ENCODE results near the gene B4GALNT1.
"Not testable (repeated sequence)": the region's sequence is repeated elsewhere in the genome, so short reads cannot be mapped to it uniquely, and the experiment has no call there.

B4GALNT1 gene

GRCh38 chr12:57658890-57659289 lies 25.9 kb upstream of the B4GALNT1 start:
- peaks cover 21% of the 10 kb centered on the region for H3K27me3 ChIP-seq (ENCODE audit: insufficient read depth, low read length)
- no peaks in the 10 kb centered on the region for H3K79me2 ChIP-seq (ENCODE audit: control insufficient read depth, insufficient read depth, low read length, unreplicated experiment)
- H3K27ac ChIP-seq (ENCODE audit: low read depth, low read length) = no peak overlapping the region
- H3K4me1 ChIP-seq (ENCODE audit: control insufficient read depth, insufficient read depth, low read length, unreplicated experiment) = no peaks in the 10 kb centered on the region
- no peak overlapping the region for H2AFZ ChIP-seq (ENCODE audit: low read length, unreplicated experiment)
- H3K36me3 ChIP-seq (ENCODE audit: insufficient read depth, low read length) = no peaks in the 10 kb centered on the region
- no peak overlapping the region for H3K4me3 ChIP-seq (ENCODE audit: low read depth, low read length)

- Histone ChIP-seq H3K79me2 (ENCODE audit: control insufficient read depth, insufficient read depth, low read length, unreplicated experiment) (no peaks in the 10 kb centered on the region), H3K36me3 (ENCODE audit: insufficient read depth, low read length) (no peaks in the 10 kb centered on the region), H3K4me3 (ENCODE audit: low read depth, low read length) (no peak overlapping the region), H3K27me3 (ENCODE audit: insufficient read depth, low read length) (peaks cover 25% of the 10 kb centered on the region), H3K27ac (ENCODE audit: low read depth, low read length) (no peak overlapping the region), H3K4me1 (ENCODE audit: control insufficient read depth, insufficient read depth, low read length, unreplicated experiment) (no peaks in the 10 kb centered on the region), H2AFZ (ENCODE audit: low read length, unreplicated experiment) (no peak overlapping the region)
Observed at GRCh38 chr12:57657744-57658143, 24.7 kb upstream of the B4GALNT1 start.

GRCh38 chr12:57656408-57656807 lies 23.4 kb upstream of the B4GALNT1 start:
- H3K4me3 ChIP-seq (ENCODE audit: low read depth, low read length); H3K79me2 ChIP-seq (ENCODE audit: control insufficient read depth, insufficient read depth, low read length, unreplicated experiment); H3K27ac ChIP-seq (ENCODE audit: low read depth, low read length); H2AFZ ChIP-seq (ENCODE audit: low read length, unreplicated experiment); H3K4me1 ChIP-seq (ENCODE audit: control insufficient read depth, insufficient read depth, low read length, unreplicated experiment); H3K36me3 ChIP-seq (ENCODE audit: insufficient read depth, low read length): not testable (repeated sequence)
- peaks cover 25% of the 10 kb centered on the region for H3K27me3 ChIP-seq (ENCODE audit: insufficient read depth, low read length)

- Histone ChIP-seq H2AFZ (ENCODE audit: low read length, unreplicated experiment) (no peak overlapping the region), H3K27ac (ENCODE audit: low read depth, low read length) (no peak overlapping the region), H3K36me3 (ENCODE audit: insufficient read depth, low read length) (no peaks in the 10 kb centered on the region), H3K79me2 (ENCODE audit: control insufficient read depth, insufficient read depth, low read length, unreplicated experiment) (no peaks in the 10 kb centered on the region), H3K27me3 (ENCODE audit: insufficient read depth, low read length) (peaks cover 25% of the 10 kb centered on the region), H3K4me3 (ENCODE audit: low read depth, low read length) (no peak overlapping the region), H3K4me1 (ENCODE audit: control insufficient read depth, insufficient read depth, low read length, unreplicated experiment) (no peaks in the 10 kb centered on the region)
Observed at GRCh38 chr12:57655541-57656240, 22.7 kb upstream of the B4GALNT1 start.

- Histone ChIP-seq H3K27me3 (ENCODE audit: insufficient read depth, low read length) (peaks cover 21% of the 10 kb centered on the region), H3K36me3 (ENCODE audit: insufficient read depth, low read length) (no peaks in the 10 kb centered on the region), H3K4me1 (ENCODE audit: control insufficient read depth, insufficient read depth, low read length, unreplicated experiment) (no peaks in the 10 kb centered on the region), H3K27ac (ENCODE audit: low read depth, low read length) (no peak overlapping the region), H3K4me3 (ENCODE audit: low read depth, low read length) (no peak overlapping the region), H2AFZ (ENCODE audit: low read length, unreplicated experiment) (no peak overlapping the region), H3K79me2 (ENCODE audit: control insufficient read depth, insufficient read depth, low read length, unreplicated experiment) (no peaks in the 10 kb centered on the region)
Observed at GRCh38 chr12:57654042-57654441, 21.0 kb upstream of the B4GALNT1 start.

GRCh38 chr12:57646659-57647049 lies 13.7 kb upstream of the B4GALNT1 start:
- not testable (repeated sequence) for H3K79me2 ChIP-seq (ENCODE audit: control insufficient read depth, insufficient read depth, low read length, unreplicated experiment); H3K4me3 ChIP-seq (ENCODE audit: low read depth, low read length); H3K27ac ChIP-seq (ENCODE audit: low read depth, low read length); H2AFZ ChIP-seq (ENCODE audit: low read length, unreplicated experiment); H3K36me3 ChIP-seq (ENCODE audit: insufficient read depth, low read length); H3K4me1 ChIP-seq (ENCODE audit: control insufficient read depth, insufficient read depth, low read length, unreplicated experiment)
- peaks cover 10% of the 10 kb centered on the region for H3K27me3 ChIP-seq (ENCODE audit: insufficient read depth, low read length)

DNA sequence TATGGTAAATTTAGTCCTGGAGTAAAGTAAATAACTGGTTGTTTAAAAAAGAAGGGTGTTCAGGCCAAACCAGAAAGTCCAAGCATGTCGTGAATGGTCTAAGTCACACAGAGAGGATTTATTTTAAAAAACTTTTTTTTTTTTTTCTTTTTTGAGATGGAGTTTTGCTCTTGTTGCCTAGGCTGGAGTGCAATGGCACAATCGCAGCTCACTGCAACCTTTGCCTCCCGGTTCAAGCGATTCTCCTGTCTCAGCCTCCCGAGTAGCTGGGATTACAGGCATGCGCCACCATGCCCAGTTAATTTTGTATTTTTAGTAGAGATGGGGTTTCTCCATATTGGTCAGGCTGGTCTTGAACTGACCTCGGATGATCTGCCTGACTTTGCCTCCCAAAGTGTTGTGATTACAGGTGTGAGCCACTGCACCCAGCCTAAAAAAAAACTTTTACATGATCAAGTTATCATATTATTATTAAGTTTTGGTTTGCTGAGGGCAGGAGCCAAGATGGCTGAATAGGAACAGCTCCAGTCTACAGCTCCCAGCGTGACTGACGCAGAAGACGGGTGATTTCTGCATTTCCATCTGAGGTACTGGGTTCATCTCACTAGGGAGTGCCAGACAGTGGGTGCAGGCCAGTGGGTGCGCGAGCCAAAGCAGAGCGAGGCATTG lies 13.1 kb upstream of the B4GALNT1 start:
- H3K4me3 ChIP-seq (ENCODE audit: low read depth, low read length); H3K36me3 ChIP-seq (ENCODE audit: insufficient read depth, low read length); H3K79me2 ChIP-seq (ENCODE audit: control insufficient read depth, insufficient read depth, low read length, unreplicated experiment); H2AFZ ChIP-seq (ENCODE audit: low read length, unreplicated experiment); H3K27ac ChIP-seq (ENCODE audit: low read depth, low read length); H3K4me1 ChIP-seq (ENCODE audit: control insufficient read depth, insufficient read depth, low read length, unreplicated experiment): not testable (repeated sequence)
- H3K27me3 ChIP-seq (ENCODE audit: insufficient read depth, low read length) = peaks cover 16% of the 10 kb centered on the region

- Histone ChIP-seq H3K36me3 (ENCODE audit: insufficient read depth, low read length) (no peaks in the 10 kb centered on the region), H3K4me1 (ENCODE audit: control insufficient read depth, insufficient read depth, low read length, unreplicated experiment) (no peaks in the 10 kb centered on the region), H2AFZ (ENCODE audit: low read length, unreplicated experiment) (no peak overlapping the region), H3K27ac (ENCODE audit: low read depth, low read length) (no peak overlapping the region), H3K79me2 (ENCODE audit: control insufficient read depth, insufficient read depth, low read length, unreplicated experiment) (no peaks in the 10 kb centered on the region), H3K27me3 (ENCODE audit: insufficient read depth, low read length) (peaks cover 39% of the 10 kb centered on the region), H3K4me3 (ENCODE audit: low read depth, low read length) (no peak overlapping the region)
Observed at GRCh38 chr12:57641699-57642442, 8.9 kb upstream of the B4GALNT1 start.

DNA sequence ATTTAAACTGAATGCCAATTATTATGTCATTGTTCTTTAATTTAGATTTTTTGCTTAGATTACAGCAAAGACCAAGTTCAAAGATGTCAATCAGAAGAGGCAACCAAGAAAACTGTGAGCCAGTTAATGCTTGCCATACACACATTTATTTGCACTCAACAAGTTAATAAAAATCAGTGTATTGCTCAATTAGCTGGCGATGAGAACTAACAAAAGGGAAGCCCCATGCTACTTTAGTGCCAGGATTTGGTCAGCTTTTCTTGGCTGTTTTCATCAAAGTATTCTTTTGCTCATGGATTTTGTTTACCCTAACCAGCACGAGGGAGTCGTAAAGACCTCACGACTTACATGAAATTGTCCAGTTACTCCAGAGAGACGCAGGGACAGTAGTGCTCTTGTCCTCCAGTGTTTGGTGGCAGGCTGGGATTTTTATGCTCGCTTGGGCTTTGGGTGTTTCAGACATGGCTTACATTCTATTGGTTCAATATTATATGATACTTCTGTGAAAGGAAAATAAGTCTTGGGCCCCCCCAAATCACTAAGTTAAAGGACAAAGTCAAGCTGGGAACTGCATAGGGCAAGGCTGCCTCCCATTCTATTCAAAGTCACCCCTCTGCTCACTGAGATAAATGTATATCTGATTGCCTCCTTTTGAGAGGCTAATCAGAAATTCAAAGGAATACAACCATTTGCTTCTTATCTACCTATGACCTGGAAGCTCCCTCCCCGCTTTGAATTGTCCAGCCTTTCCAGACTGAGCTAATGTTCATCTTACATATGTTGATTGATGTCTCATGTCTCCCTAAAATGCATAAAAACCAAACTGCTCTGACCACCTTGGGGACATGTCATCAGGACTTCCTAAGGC lies 7.4 kb upstream of the B4GALNT1 start:
- Histone ChIP-seq H3K79me2 (ENCODE audit: control insufficient read depth, insufficient read depth, low read length, unreplicated experiment) (no peaks in the 10 kb centered on the region), H3K36me3 (ENCODE audit: insufficient read depth, low read length) (no peaks in the 10 kb centered on the region), H3K4me1 (ENCODE audit: control insufficient read depth, insufficient read depth, low read length, unreplicated experiment) (no peaks in the 10 kb centered on the region), H2AFZ (ENCODE audit: low read length, unreplicated experiment) (no peak overlapping the region), H3K27ac (ENCODE audit: low read depth, low read length) (no peak overlapping the region), H3K4me3 (ENCODE audit: low read depth, low read length) (no peak overlapping the region), H3K27me3 (ENCODE audit: insufficient read depth, low read length) (peaks cover 39% of the 10 kb centered on the region)

DNA sequence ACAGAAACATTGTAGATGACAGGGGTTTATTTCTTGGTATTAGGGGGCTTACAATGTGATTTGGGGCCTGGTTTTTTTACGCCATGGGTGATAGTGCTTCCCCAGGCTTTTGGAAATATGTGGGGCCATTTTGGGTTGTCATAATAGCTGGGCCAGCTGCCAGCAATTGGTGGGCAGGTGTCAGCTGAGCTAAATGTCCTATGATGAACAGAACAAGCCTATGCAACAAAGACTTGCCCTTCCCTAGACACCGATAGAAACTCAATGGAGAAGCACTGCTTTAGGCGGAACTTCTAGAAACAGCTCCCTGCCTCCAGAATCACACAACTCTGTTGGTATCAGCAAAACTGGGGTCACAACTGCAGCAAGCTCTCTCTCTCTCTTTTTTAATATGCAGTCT lies 5.1 kb upstream of the B4GALNT1 start:
- H3K27me3 ChIP-seq (ENCODE audit: insufficient read depth, low read length) = peaks cover 42% of the 10 kb centered on the region
- no peak overlapping the region for H3K4me3 ChIP-seq (ENCODE audit: low read depth, low read length)
- H2AFZ ChIP-seq (ENCODE audit: low read length, unreplicated experiment) = no peak overlapping the region
- no peaks in the 10 kb centered on the region for H3K36me3 ChIP-seq (ENCODE audit: insufficient read depth, low read length)
- H3K4me1 ChIP-seq (ENCODE audit: control insufficient read depth, insufficient read depth, low read length, unreplicated experiment) = peaks cover 4% of the 10 kb centered on the region
- no peaks in the 10 kb centered on the region for H3K79me2 ChIP-seq (ENCODE audit: control insufficient read depth, insufficient read depth, low read length, unreplicated experiment)
- H3K27ac ChIP-seq (ENCODE audit: low read depth, low read length) = no peak overlapping the region

Data from ACC112 (cell line).